ENCODE measurements around the gene ANLN. TPM values are rescaled to one million over a fixed set of nuclear protein-coding genes. Genes with fewer than 3 reads are reported as not detected.

ANLN gene
- total RNA-seq, 1 donor from 2014 or later: 85.5 TPM

GRCh38 chr7:36407636-36408550, 18.2 kb downstream of the ANLN start:
- no peak for TF ChIP-seq CTCF (conservative IDR thresholded peaks at IDR 0.05)
- no peaks in the 10 kb centered on the region for H3K9me3 Mint-ChIP-seq
- peaks cover 10% of the 10 kb centered on the region for H3K4me1 Mint-ChIP-seq
- no peak overlapping the region for H3K27ac Mint-ChIP-seq (ENCODE audit: unreplicated experiment)
- no peak for DNase-seq (ENCODE audit: low read depth, low spot score)
- peaks cover 15% of the 10 kb centered on the region for H3K36me3 Mint-ChIP-seq (ENCODE audit: low read depth)
- H3K27me3 Mint-ChIP-seq (ENCODE audit: low read depth): no peaks in the 10 kb centered on the region
- H3K4me3 Mint-ChIP-seq: no peak overlapping the region

GRCh38 chr7:36408589-36408988, 18.9 kb downstream of the ANLN start:
- H3K27ac Mint-ChIP-seq (ENCODE audit: unreplicated experiment): no peak overlapping the region
- no peak overlapping the region for H3K4me3 Mint-ChIP-seq

GRCh38 chr7:36409180-36409579, 19.5 kb downstream of the ANLN start:
- H3K4me3 Mint-ChIP-seq: no peak overlapping the region
- no peak overlapping the region for H3K27ac Mint-ChIP-seq (ENCODE audit: unreplicated experiment)
- H3K27me3 Mint-ChIP-seq (ENCODE audit: low read depth): no peaks in the 10 kb centered on the region
- peaks cover 10% of the 10 kb centered on the region for H3K4me1 Mint-ChIP-seq
- no peak for DNase-seq (ENCODE audit: low read depth, low spot score)
- no peaks in the 10 kb centered on the region for H3K9me3 Mint-ChIP-seq
- peaks cover 8% of the 10 kb centered on the region for H3K36me3 Mint-ChIP-seq (ENCODE audit: low read depth)
- no peak for TF ChIP-seq CTCF (conservative IDR thresholded peaks at IDR 0.05)

More at GRCh38 chr7:36408589-36408988, 18.9 kb downstream of the ANLN start:
- peaks cover 10% of the 10 kb centered on the region for H3K4me1 Mint-ChIP-seq
- peaks cover 10% of the 10 kb centered on the region for H3K36me3 Mint-ChIP-seq (ENCODE audit: low read depth)
- H3K9me3 Mint-ChIP-seq: no peaks in the 10 kb centered on the region
- no peaks in the 10 kb centered on the region for H3K27me3 Mint-ChIP-seq (ENCODE audit: low read depth)
- TF ChIP-seq CTCF (conservative IDR thresholded peaks at IDR 0.05): no peak
- DNase-seq (ENCODE audit: low read depth, low spot score): no peak

- Mint-ChIP-seq H3K36me3 (ENCODE audit: low read depth) (peaks cover 5% of the 10 kb centered on the region), H3K4me1 (no peaks in the 10 kb centered on the region), H3K27ac (ENCODE audit: unreplicated experiment) (no peak overlapping the region), H3K9me3 (no peaks in the 10 kb centered on the region), H3K4me3 (no peak overlapping the region), H3K27me3 (ENCODE audit: low read depth) (no peaks in the 10 kb centered on the region)
- no peak for DNase-seq (ENCODE audit: low read depth, low spot score)
- TF ChIP-seq CTCF (conservative IDR thresholded peaks at IDR 0.05): no peak
Measured at GRCh38 chr7:36415144-36415543, 25.5 kb downstream of the ANLN start.

- TF ChIP-seq CTCF (conservative IDR thresholded peaks at IDR 0.05): no peak
- Mint-ChIP-seq H3K4me3 (no peak overlapping the region), H3K27ac (ENCODE audit: unreplicated experiment) (no peak overlapping the region), H3K36me3 (ENCODE audit: low read depth) (peaks cover 5% of the 10 kb centered on the region), H3K9me3 (no peaks in the 10 kb centered on the region), H3K4me1 (no peaks in the 10 kb centered on the region), H3K27me3 (ENCODE audit: low read depth) (no peaks in the 10 kb centered on the region)
- no peak for DNase-seq (ENCODE audit: low read depth, low spot score)
Measured at GRCh38 chr7:36416251-36416650, 26.6 kb downstream of the ANLN start.

All from neural crest cell (in vitro differentiated cells).